ENCODE measurements around the gene PAM.

The PAM gene

GRCh38 chr5:102795526-102795925 lies 40.4 kb downstream of the PAM start:
- peak overlapping the region; percentile 53 for H3K27ac Mint-ChIP-seq
- peaks cover 39% of the 10 kb centered on the region for H3K4me1 Mint-ChIP-seq
- no peak for TF ChIP-seq CTCF (IDR thresholded peaks at IDR 0.05)
- H3K9me3 Mint-ChIP-seq: no peaks in the 10 kb centered on the region
- no peak overlapping the region for H3K4me3 Mint-ChIP-seq
- H3K36me3 Mint-ChIP-seq (ENCODE audit: low read depth): no peaks in the 10 kb centered on the region
- no peaks in the 10 kb centered on the region for H3K27me3 Mint-ChIP-seq (ENCODE audit: low read depth, poor library complexity)
- no peak for DNase-seq

- no peaks in the 10 kb centered on the region for H3K9me3 Mint-ChIP-seq
- no peak overlapping the region for H3K4me3 Mint-ChIP-seq
- H3K36me3 Mint-ChIP-seq (ENCODE audit: low read depth): no peaks in the 10 kb centered on the region
- TF ChIP-seq CTCF (IDR thresholded peaks at IDR 0.05): no peak
- H3K27ac Mint-ChIP-seq: peak overlapping the region; percentile 3
- no peak for DNase-seq
- H3K27me3 Mint-ChIP-seq (ENCODE audit: low read depth, poor library complexity): no peaks in the 10 kb centered on the region
- H3K4me1 Mint-ChIP-seq: peaks cover 44% of the 10 kb centered on the region
Observed at GRCh38 chr5:102796009-102796408, 40.9 kb downstream of the PAM start.

DNA sequence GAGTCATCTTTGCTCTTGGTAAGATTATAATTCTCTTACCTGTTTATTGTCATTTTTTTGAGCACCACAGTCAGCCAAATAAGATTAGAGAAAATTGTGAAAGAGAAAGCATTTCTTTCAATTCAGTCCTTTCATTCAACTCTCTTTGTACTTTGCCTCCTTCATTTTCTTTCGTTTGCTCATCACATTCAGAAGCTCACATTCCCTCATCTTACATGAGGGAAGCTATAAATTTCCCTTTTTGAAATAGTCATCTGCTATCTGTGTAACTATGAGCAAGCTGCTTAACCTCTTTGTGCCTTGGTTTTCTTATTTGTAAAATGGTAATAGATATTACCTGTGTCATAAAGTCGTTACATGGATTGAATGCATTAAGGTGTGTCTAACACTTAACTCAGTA lies 41.4 kb downstream of the PAM start:
- Mint-ChIP-seq H3K27ac (peak overlapping the region; percentile 3), H3K4me1 (peaks cover 49% of the 10 kb centered on the region), H3K36me3 (ENCODE audit: low read depth) (peaks cover 4% of the 10 kb centered on the region), H3K9me3 (peaks cover 3% of the 10 kb centered on the region), H3K27me3 (ENCODE audit: low read depth, poor library complexity) (no peaks in the 10 kb centered on the region), H3K4me3 (no peak overlapping the region)
- no peak for TF ChIP-seq CTCF (IDR thresholded peaks at IDR 0.05)
- DNase-seq: no peak

GRCh38 chr5:102797322-102797884 lies 42.3 kb downstream of the PAM start:
- H3K36me3 Mint-ChIP-seq (ENCODE audit: low read depth): peaks cover 5% of the 10 kb centered on the region
- H3K9me3 Mint-ChIP-seq: peaks cover 3% of the 10 kb centered on the region
- no peak overlapping the region for H3K4me3 Mint-ChIP-seq
- no peak overlapping the region for H3K27ac Mint-ChIP-seq
- H3K27me3 Mint-ChIP-seq (ENCODE audit: low read depth, poor library complexity): no peaks in the 10 kb centered on the region
- H3K4me1 Mint-ChIP-seq: peaks cover 51% of the 10 kb centered on the region
- DNase-seq: no peak
- TF ChIP-seq CTCF (IDR thresholded peaks at IDR 0.05): no peak

DNA sequence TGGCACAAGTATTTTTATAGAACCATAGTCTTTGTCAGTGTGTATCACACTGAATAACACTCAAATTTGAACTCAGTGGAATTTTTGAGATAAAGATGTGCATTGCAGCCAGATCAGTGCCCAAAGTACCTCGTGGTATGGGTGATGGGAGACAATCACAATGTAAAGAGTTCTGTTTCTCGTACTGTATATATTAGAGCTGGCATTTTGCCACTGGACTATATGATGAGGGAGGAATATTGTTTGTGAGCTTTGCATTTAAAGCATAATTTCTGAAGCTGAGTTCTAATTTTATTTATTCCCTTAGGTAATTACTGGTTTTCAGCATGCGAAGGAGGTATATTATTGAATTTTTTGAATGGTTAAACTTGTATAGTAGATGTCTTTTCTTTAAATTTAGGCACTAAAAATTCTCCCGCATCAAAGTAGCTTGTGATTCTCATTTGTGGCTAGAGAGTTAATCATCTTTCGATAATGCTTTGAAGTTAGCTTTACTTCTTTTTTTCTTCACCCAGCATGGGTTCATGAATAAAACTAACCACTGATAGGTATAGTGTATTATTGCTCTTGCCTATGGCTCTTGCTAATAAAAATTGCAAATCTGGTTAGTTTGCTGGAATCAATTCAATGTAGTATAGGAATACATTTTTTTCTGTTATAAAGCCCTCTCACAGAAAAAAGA lies 43.1 kb downstream of the PAM start:
- TF ChIP-seq CTCF (IDR thresholded peaks at IDR 0.05): no peak
- Mint-ChIP-seq H3K27ac (no peak overlapping the region), H3K4me3 (no peak overlapping the region), H3K36me3 (ENCODE audit: low read depth) (peaks cover 5% of the 10 kb centered on the region), H3K27me3 (ENCODE audit: low read depth, poor library complexity) (no peaks in the 10 kb centered on the region), H3K9me3 (peaks cover 3% of the 10 kb centered on the region), H3K4me1 (peaks cover 55% of the 10 kb centered on the region)
- no peak for DNase-seq

DNA sequence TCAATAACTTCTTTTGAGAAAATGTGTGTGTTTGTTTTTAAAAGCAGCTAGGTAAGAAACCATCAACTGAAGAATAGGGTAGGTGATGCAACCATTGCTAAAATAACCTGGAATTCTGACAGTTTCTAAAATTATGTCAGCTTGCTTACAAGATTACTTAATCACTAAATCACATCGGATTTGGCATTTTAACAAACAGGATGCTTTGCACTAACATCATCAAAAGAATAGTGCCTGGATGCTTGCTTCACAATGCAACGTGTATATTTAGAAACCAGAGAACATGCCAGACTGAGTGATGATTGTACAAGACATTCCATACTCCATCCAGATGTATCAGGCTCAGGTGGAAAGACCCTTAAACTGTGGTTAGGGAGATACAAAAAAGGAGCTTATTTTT lies 43.9 kb downstream of the PAM start:
- Mint-ChIP-seq H3K36me3 (ENCODE audit: low read depth) (peaks cover 5% of the 10 kb centered on the region), H3K4me1 (peaks cover 61% of the 10 kb centered on the region), H3K4me3 (no peak overlapping the region), H3K9me3 (peaks cover 3% of the 10 kb centered on the region), H3K27me3 (ENCODE audit: low read depth, poor library complexity) (no peaks in the 10 kb centered on the region), H3K27ac (no peak overlapping the region)
- TF ChIP-seq CTCF (IDR thresholded peaks at IDR 0.05): no peak
- DNase-seq: no peak

Data from nephron progenitor cell (in vitro differentiated cells).